ENCODE data around the gene RPS26. TPM values are rescaled to one million over a fixed set of nuclear protein-coding genes. Genes with fewer than 3 reads are reported as not detected.
A peak's percentile ranks its signal among the peaks of the same experiment; 100 is the strongest.

The RPS26 gene
- total and polyA plus RNA-seq, 2 of the 13 experiments (the other 11 are each of a cell fraction or from before 2014, with no cell fraction given), result 150 to 421 TPM

DNA sequence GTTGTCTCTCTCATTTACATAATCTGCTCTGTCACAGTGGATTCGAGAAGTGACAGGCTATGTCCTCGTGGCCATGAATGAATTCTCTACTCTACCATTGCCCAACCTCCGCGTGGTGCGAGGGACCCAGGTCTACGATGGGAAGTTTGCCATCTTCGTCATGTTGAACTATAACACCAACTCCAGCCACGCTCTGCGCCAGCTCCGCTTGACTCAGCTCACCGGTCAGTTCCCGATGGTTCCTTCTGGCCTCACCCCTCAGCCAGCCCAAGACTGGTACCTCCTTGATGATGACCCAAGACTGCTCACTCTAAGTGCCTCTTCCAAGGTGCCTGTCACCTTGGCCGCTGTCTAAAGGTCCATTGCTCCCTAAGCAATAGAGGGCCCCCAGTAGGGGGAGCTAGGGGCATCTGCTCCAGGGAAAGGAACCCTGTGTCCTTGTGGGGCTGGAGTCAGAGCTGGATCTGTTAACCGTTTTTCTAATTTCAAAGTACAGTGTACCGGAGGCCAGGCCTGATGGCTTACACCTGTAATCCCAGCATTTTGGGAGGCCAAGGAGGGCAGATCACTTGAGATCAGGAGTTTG is 43.3 kb downstream of the RPS26 start (continued):
- TF ChIP-seq HNF4A (CRISPR knock-in tag; IDR thresholded peaks at IDR 0.05) (peak; percentile 40; the same call in 1 of the 2 replicates), ZNF616 (CRISPR knock-in tag; IDR thresholded peaks at IDR 0.05; ENCODE audit: low read depth) (no peak), ZMYM2 (CRISPR knock-in tag; IDR thresholded peaks at IDR 0.05) (no peak), ZNF160 (CRISPR knock-in tag; IDR thresholded peaks at IDR 0.05) (no peak), RBFOX2 (IDR thresholded peaks at IDR 0.05; ENCODE audit: low read depth, low read length) (0 out of 2 replicates have a peak, but pooled peaks have one; percentile 42), TAF15 (IDR thresholded peaks at IDR 0.05; ENCODE audit: low read depth, low read length, poor library complexity, severe bottlenecking) (no peak), TP53 (CRISPR knock-in tag; conservative IDR thresholded peaks at IDR 0.05) (no peak), POLR2AphosphoS2 (IDR thresholded peaks at IDR 0.05; ENCODE audit: low read depth, low read length) (no peak), ZNF619 (CRISPR knock-in tag; IDR thresholded peaks at IDR 0.05) (no peak), ZNF687 (CRISPR knock-in tag; IDR thresholded peaks at IDR 0.05) (peak; percentile 28; the same call in 1 of the 2 replicates), MBD4 (IDR thresholded peaks at IDR 0.05; ENCODE audit: borderline replicate concordance, low read length) (no peak), GATAD1 (CRISPR knock-in tag; IDR thresholded peaks at IDR 0.05) (no peak), NR0B2 (CRISPR knock-in tag; IDR thresholded peaks at IDR 0.05) (no peak), ZNF704 (CRISPR knock-in tag; IDR thresholded peaks at IDR 0.05; ENCODE audit: borderline replicate concordance) (no peak), POGZ (CRISPR knock-in tag; IDR thresholded peaks at IDR 0.05) (no peak), ZNF550 (CRISPR knock-in tag; IDR thresholded peaks at IDR 0.05; ENCODE audit: borderline replicate concordance) (no peak), THAP11 (CRISPR knock-in tag; IDR thresholded peaks at IDR 0.05) (0 out of 2 replicates have a peak, but pooled peaks have one; percentile 15), MTF1 (CRISPR knock-in tag; IDR thresholded peaks at IDR 0.05) (no peak), NPAS2 (CRISPR knock-in tag; IDR thresholded peaks at IDR 0.05; ENCODE audit: borderline replicate concordance) (no peak)
- TF ChIP-seq, protein P1, sequence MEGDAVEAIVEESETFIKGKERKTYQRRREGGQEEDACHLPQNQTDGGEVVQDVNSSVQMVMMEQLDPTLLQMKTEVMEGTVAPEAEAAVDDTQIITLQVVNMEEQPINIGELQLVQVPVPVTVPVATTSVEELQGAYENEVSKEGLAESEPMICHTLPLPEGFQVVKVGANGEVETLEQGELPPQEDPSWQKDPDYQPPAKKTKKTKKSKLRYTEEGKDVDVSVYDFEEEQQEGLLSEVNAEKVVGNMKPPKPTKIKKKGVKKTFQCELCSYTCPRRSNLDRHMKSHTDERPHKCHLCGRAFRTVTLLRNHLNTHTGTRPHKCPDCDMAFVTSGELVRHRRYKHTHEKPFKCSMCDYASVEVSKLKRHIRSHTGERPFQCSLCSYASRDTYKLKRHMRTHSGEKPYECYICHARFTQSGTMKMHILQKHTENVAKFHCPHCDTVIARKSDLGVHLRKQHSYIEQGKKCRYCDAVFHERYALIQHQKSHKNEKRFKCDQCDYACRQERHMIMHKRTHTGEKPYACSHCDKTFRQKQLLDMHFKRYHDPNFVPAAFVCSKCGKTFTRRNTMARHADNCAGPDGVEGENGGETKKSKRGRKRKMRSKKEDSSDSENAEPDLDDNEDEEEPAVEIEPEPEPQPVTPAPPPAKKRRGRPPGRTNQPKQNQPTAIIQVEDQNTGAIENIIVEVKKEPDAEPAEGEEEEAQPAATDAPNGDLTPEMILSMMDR (CRISPR knock-in tag; IDR thresholded peaks at IDR 0.05), result peak; percentile 62
- TF ChIP-seq, protein P2, sequence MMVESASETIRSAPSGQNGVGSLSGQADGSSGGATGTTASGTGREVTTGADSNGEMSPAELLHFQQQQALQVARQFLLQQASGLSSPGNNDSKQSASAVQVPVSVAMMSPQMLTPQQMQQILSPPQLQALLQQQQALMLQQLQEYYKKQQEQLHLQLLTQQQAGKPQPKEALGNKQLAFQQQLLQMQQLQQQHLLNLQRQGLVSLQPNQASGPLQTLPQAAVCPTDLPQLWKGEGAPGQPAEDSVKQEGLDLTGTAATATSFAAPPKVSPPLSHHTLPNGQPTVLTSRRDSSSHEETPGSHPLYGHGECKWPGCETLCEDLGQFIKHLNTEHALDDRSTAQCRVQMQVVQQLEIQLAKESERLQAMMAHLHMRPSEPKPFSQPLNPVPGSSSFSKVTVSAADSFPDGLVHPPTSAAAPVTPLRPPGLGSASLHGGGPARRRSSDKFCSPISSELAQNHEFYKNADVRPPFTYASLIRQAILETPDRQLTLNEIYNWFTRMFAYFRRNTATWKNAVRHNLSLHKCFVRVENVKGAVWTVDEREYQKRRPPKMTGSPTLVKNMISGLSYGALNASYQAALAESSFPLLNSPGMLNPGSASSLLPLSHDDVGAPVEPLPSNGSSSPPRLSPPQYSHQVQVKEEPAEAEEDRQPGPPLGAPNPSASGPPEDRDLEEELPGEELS (CRISPR knock-in tag; IDR thresholded peaks at IDR 0.05), result no peak
